Measurements from ENCODE around the gene NAT14. TPM values are rescaled to one million over a fixed set of nuclear protein-coding genes. Genes with fewer than 3 reads are reported as not detected.
A peak's percentile ranks its signal among the peaks of the same experiment; 100 is the strongest.

NAT14 gene
- total RNA-seq, 1 donor = 1.9 TPM

DNA sequence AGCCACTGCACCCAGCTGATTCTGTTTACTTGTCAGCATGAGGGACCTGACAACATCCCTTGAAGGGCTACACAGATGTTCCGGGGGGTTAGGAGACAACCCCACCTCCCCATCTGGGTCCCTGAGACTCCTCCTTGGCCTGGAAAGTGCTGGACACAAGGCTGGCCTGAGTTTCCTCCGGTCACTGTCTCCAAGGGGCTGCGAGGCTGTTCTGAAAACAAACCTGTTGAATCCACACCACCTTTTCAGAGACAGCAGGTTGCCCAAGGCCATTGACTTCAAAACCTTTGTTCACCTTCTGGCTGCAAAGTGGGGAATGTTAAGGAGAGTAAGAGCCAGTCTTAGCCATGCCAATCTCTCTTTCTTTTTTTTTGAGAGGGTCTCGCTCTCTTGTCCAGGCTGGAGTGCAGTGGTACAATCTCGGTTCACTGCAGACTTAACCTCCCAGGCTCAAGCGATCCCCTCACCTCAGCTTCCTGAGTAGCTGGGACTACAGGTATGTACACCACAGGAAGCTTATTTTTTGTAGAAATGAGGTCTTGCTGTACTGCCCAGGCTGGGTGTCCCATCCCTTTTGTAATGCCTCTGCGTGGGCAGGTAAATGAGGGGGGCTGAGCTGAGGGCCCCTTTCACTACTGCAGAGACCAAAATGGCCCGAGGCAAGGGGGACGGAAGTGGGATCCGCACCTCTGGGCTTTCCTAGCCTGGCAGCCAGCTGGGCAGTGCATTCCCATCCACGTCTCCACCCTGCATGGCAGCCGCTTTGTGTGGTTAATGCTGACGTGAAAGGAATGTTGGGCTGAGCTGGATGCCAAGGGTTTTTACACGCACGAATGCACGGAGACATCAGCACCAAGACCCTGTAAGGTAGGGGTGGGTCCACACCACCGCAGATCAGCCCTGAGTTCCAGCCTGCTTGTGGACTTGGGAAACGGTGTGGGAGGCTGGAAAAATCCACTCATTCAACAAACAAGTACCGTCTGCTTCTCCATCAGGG lies 10.4 kb upstream of the NAT14 start:
- no peaks in the 10 kb centered on the region for H3K9me3 ChIP-seq (ENCODE audit: low read depth, low read length)
- no peak overlapping the region for H3K4me3 ChIP-seq (ENCODE audit: low read length)
- no peaks in the 10 kb centered on the region for H3K27me3 ChIP-seq (ENCODE audit: insufficient read depth, low read length)
- H3K4me1 ChIP-seq (ENCODE audit: insufficient read depth, low read length) = peaks cover 21% of the 10 kb centered on the region

GRCh38 chr19:55476100-55476775 lies 8.8 kb upstream of the NAT14 start, which contains the start of gene ZNF628:
ZNF628 (plus strand) TSS chr19:55476617; CDS start chr19:55479911, 3,294 bp downstream.
- Histone ChIP-seq H3K4me3 (ENCODE audit: low read length) (peak within 1 kb of the TSS; percentile 63), H3K27me3 (ENCODE audit: insufficient read depth, low read length) (no peaks in the 10 kb centered on the region), H3K4me1 (ENCODE audit: insufficient read depth, low read length) (peaks cover 21% of the 10 kb centered on the region), H3K9me3 (ENCODE audit: low read depth, low read length) (no peaks in the 10 kb centered on the region)

DNA sequence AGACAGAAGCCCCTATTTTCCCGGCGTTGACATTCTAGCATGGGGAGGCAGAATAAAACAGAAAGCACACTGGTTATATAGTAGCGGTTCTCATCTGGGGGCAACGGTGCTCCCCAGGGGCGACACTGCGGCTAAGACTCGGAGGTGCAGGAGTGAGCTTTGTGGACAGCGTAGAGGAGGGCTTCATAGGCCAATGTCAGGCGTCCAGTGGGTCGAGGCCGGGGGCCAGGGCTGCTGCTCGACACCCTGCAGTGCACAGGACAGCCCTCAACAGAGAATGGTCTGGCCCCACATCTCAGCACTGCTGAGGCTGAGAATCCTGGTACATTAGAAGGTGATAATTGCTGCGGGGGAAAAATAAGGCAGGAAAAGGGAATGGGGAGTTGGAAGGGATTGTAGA lies 7.1 kb upstream of the NAT14 start:
- no peaks in the 10 kb centered on the region for H3K9me3 ChIP-seq (ENCODE audit: low read depth, low read length)
- H3K4me1 ChIP-seq (ENCODE audit: insufficient read depth, low read length) = peaks cover 21% of the 10 kb centered on the region
- no peaks in the 10 kb centered on the region for H3K27me3 ChIP-seq (ENCODE audit: insufficient read depth, low read length)
- no peak overlapping the region for H3K4me3 ChIP-seq (ENCODE audit: low read length)

- Histone ChIP-seq H3K4me1 (ENCODE audit: insufficient read depth, low read length) (peaks cover 21% of the 10 kb centered on the region), H3K9me3 (ENCODE audit: low read depth, low read length) (no peaks in the 10 kb centered on the region), H3K27me3 (ENCODE audit: insufficient read depth, low read length) (no peaks in the 10 kb centered on the region), H3K4me3 (ENCODE audit: low read length) (no peak overlapping the region)
Measured at GRCh38 chr19:55478364-55478763, 6.6 kb upstream of the NAT14 start.

DNA sequence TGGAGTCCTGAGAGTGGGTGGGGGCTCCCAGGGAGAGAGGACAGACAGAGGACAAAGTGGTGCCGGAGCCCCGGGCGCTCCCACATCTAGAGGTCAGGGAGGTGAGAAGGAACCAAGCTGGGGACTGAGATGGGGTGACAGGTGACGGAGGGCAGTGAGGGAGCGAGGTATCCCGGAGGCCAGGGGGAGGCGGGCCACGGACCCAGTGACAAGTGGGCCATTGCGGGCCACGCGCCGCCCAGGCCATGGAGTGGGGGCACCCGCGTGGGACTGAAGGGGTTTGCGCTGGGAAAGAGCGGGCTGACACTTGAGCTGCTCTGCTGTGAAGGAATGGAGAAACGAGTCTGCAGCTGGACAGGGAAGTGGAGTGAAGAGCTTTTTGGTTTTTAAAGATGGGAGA lies 5.9 kb upstream of the NAT14 start:
- H3K4me1 ChIP-seq (ENCODE audit: insufficient read depth, low read length) = peaks cover 23% of the 10 kb centered on the region
- no peak overlapping the region for H3K4me3 ChIP-seq (ENCODE audit: low read length)
- H3K9me3 ChIP-seq (ENCODE audit: low read depth, low read length) = no peaks in the 10 kb centered on the region
- no peaks in the 10 kb centered on the region for H3K27me3 ChIP-seq (ENCODE audit: insufficient read depth, low read length)

GRCh38 chr19:55479451-55480230 lies 5.3 kb upstream of the NAT14 start:
- H3K27me3 ChIP-seq (ENCODE audit: insufficient read depth, low read length) = no peaks in the 10 kb centered on the region
- H3K4me3 ChIP-seq (ENCODE audit: low read length) = no peak overlapping the region
- H3K4me1 ChIP-seq (ENCODE audit: insufficient read depth, low read length) = peaks cover 28% of the 10 kb centered on the region
- H3K9me3 ChIP-seq (ENCODE audit: low read depth, low read length) = no peaks in the 10 kb centered on the region

DNA sequence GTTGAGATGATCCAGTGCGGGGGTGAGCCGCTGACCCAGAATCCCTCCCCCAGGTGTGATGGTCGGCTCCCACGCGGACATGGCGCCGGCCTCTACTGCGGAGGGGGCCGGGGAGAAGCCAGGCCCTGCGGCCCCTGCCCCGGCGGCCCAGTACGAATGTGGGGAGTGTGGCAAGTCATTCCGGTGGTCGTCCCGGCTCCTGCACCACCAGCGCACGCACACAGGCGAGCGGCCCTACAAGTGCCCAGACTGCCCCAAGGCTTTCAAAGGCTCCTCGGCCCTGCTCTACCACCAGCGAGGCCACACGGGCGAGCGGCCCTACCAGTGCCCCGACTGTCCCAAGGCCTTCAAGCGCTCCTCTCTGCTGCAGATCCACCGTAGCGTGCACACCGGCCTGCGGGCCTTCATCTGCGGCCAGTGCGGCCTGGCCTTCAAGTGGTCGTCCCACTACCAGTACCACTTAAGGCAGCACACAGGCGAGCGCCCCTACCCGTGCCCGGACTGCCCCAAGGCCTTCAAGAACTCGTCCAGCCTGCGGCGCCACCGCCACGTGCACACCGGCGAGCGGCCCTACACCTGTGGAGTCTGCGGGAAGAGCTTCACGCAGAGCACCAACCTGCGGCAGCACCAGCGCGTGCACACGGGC lies 3.7 kb upstream of the NAT14 start:
- H3K9me3 ChIP-seq (ENCODE audit: low read depth, low read length) = no peaks in the 10 kb centered on the region
- H3K27me3 ChIP-seq (ENCODE audit: insufficient read depth, low read length) = no peaks in the 10 kb centered on the region
- peaks cover 26% of the 10 kb centered on the region for H3K4me1 ChIP-seq (ENCODE audit: insufficient read depth, low read length)
- no peak overlapping the region for H3K4me3 ChIP-seq (ENCODE audit: low read length)

- H3K4me1 ChIP-seq (ENCODE audit: insufficient read depth, low read length) = peaks cover 26% of the 10 kb centered on the region
- no peaks in the 10 kb centered on the region for H3K27me3 ChIP-seq (ENCODE audit: insufficient read depth, low read length)
- H3K9me3 ChIP-seq (ENCODE audit: low read depth, low read length) = no peaks in the 10 kb centered on the region
- no peak overlapping the region for H3K4me3 ChIP-seq (ENCODE audit: low read length)
Measured at GRCh38 chr19:55481794-55482155, 3.2 kb upstream of the NAT14 start.

- Histone ChIP-seq H3K9me3 (ENCODE audit: low read depth, low read length) (no peaks in the 10 kb centered on the region), H3K4me1 (ENCODE audit: insufficient read depth, low read length) (peaks cover 21% of the 10 kb centered on the region), H3K4me3 (ENCODE audit: low read length) (no peak overlapping the region), H3K27me3 (ENCODE audit: insufficient read depth, low read length) (no peaks in the 10 kb centered on the region)
Measured at GRCh38 chr19:55482156-55482961, 2.6 kb upstream of the NAT14 start.

- Histone ChIP-seq H3K4me1 (ENCODE audit: insufficient read depth, low read length) (peaks cover 13% of the 10 kb centered on the region), H3K4me3 (ENCODE audit: low read length) (no peak overlapping the region), H3K27me3 (ENCODE audit: insufficient read depth, low read length) (no peaks in the 10 kb centered on the region), H3K9me3 (ENCODE audit: low read depth, low read length) (no peaks in the 10 kb centered on the region)
Measured at GRCh38 chr19:55482967-55483705, 1.9 kb upstream of the NAT14 start.

DNA sequence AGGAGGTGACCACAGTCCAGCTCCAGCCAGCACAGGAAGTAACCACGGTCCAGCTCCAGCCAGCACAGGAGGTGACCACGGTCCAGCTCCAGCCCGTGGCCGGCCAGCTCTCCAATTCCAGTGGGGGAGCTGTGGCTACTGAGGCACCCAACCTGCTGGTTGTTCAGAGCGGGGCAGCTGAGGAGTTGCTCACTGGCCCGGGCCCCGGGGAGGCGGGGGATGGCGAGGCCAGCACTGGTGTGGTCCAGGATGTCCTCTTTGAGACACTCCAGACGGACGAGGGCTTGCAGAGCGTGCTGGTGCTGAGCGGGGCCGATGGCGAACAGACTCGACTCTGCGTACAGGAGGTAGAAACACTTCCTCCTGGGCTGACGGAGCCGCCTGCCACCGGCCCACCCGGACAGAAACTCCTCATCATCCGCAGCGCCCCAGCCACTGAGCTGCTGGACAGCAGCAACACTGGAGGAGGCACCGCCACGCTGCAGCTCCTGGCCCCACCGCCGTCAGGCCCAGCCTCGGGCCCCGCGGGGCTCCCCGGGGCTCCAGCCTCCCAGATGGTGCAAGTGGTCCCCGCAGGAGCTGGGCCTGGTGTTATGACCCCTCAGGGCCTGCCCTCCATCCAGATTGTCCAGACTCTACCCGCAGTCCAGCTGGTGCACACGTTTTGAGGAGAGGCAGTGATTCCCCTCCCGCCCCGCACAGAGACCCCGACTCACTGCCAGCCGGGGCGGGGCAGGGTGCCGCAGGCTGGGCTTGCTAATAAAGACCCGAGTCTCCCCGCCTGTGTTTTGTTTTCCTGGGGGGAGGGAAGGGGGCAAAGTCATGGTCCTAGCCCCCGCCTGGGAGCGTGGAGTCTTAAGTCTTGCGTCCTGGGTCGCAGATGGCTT lies 1.0 kb upstream of the NAT14 start:
- Histone ChIP-seq H3K27me3 (ENCODE audit: insufficient read depth, low read length) (no peaks in the 10 kb centered on the region), H3K9me3 (ENCODE audit: low read depth, low read length) (no peaks in the 10 kb centered on the region), H3K4me1 (ENCODE audit: insufficient read depth, low read length) (peaks cover 12% of the 10 kb centered on the region), H3K4me3 (ENCODE audit: low read length) (no peak overlapping the region)

DNA sequence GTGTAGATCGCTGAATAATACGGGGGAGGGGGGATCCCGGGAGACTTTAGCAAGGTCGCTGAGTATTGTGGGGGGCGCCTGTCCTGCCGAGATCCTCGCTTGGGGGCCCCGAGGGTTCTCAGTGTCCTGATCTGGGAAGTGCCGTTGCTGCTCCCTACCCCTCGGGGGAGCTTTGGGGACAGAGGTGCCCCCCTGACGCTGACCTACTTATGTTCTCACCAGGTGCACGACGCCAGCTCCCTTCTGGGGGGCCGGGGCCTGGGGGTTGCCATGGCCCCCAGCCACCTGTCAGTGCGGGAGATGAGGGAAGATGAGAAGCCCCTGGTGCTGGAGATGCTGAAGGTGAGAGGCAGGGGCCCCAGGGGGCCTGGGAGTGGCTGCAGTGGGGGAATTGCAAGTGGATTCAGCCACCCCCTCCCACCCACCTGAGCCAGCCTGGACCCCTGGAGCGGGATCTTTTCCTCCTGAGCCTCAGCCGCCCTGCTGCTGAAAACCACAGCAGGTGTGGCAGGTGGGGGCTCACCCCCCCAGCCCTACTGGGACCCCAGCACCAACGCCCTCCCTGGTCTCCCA lies 537 bp downstream of the NAT14 start:
- H3K4me1 ChIP-seq (ENCODE audit: insufficient read depth, low read length) = peaks cover 12% of the 10 kb centered on the region
- no peaks in the 10 kb centered on the region for H3K9me3 ChIP-seq (ENCODE audit: low read depth, low read length)
- H3K27me3 ChIP-seq (ENCODE audit: insufficient read depth, low read length) = no peaks in the 10 kb centered on the region
- peak overlapping the region; percentile 41 for H3K4me3 ChIP-seq (ENCODE audit: low read length)

All from mononuclear cell (primary cell).